OCI-LY7 (cell line): Measurements from ENCODE around the gene ROM1.

Experiments used
- EZH2phosphoT487 ChIP-seq: fragments of 200-600 bp; sonication (generic); IDR thresholded peaks from 2 replicates; pipeline ENCODE4 v1.6.1; 2018; ENCODE audit warnings: low read depth, borderline replicate concordance, mild to moderate bottlenecking, mixed run types, antibody characterized with exemption, low read length, moderate library complexity, mixed read lengths
- TF ChIP-seq, protein P1 (sequence below): fragments of 200-600 bp; sonication (generic); conservative IDR thresholded peaks from 2 replicates; pipeline ENCODE4 v1.5.1; 2014; ENCODE audit warnings: mild to moderate bottlenecking, antibody characterized with exemption, low read length, moderate library complexity, mixed read lengths

- TF ChIP-seq, protein P1, sequence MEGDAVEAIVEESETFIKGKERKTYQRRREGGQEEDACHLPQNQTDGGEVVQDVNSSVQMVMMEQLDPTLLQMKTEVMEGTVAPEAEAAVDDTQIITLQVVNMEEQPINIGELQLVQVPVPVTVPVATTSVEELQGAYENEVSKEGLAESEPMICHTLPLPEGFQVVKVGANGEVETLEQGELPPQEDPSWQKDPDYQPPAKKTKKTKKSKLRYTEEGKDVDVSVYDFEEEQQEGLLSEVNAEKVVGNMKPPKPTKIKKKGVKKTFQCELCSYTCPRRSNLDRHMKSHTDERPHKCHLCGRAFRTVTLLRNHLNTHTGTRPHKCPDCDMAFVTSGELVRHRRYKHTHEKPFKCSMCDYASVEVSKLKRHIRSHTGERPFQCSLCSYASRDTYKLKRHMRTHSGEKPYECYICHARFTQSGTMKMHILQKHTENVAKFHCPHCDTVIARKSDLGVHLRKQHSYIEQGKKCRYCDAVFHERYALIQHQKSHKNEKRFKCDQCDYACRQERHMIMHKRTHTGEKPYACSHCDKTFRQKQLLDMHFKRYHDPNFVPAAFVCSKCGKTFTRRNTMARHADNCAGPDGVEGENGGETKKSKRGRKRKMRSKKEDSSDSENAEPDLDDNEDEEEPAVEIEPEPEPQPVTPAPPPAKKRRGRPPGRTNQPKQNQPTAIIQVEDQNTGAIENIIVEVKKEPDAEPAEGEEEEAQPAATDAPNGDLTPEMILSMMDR, result 0 out of 2 replicates have a peak, but pooled peaks have one; percentile 7
- TF ChIP-seq EZH2phosphoT487, result no peak
Observed at GRCh38 chr11:62591448-62592145, 21.5 kb upstream of the ROM1 start, which contains the start of gene TUT1.
